VCaP (cell line): ENCODE data around the gene SHQ1.
"Not testable (repeated sequence)": the region's sequence is repeated elsewhere in the genome, so short reads cannot be mapped to it uniquely, and the experiment has no call there.

ENCODE experiments used
- H3K27ac ChIP-seq: fragments of 450-650 bp; 2 replicates; pipeline ENCODE4 v1.5.1; 2017
- CTCF ChIP-seq: fragments of 450-650 bp; conservative IDR thresholded peaks from 2 replicates; pipeline ENCODE4 v1.5.1; 2017; ENCODE audit warnings: mild to moderate bottlenecking, moderate library complexity

Gene SHQ1

GRCh38 chr3:72721683-72722381 lies 126.4 kb downstream of the SHQ1 start:
- TF ChIP-seq CTCF, result no peak
- peak overlapping the region; percentile 73 for H3K27ac ChIP-seq

DNA sequence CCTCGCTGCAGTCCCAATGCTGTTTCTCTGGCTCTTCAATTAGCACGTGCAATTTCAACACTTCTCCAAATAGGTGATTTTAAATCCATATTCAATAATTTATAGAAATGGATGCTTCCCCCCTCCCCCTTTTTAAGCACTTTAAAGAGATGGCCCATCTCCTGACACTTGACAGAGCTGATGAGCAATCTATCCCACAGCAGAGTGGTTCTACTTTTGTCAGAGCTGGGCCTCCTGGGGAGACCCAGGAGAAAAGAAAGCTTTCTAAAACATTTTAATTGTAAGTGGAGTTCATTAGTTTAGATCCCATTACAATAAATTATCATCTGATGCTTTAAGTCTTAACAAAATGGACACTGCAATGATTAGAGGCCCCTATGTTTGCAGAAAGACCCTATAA lies 127.7 kb downstream of the SHQ1 start:
- H3K27ac ChIP-seq, result no peak overlapping the region
- TF ChIP-seq CTCF, result no peak

- no peak for TF ChIP-seq CTCF
- no peak overlapping the region for H3K27ac ChIP-seq
Measured at GRCh38 chr3:72719137-72719536, 129.1 kb downstream of the SHQ1 start.

GRCh38 chr3:72714135-72714534 lies 134.1 kb downstream of the SHQ1 start:
- H3K27ac ChIP-seq, result not testable (repeated sequence)

- H3K27ac ChIP-seq, result not testable (repeated sequence)
Measured at GRCh38 chr3:72710471-72710870, 137.8 kb downstream of the SHQ1 start.

DNA sequence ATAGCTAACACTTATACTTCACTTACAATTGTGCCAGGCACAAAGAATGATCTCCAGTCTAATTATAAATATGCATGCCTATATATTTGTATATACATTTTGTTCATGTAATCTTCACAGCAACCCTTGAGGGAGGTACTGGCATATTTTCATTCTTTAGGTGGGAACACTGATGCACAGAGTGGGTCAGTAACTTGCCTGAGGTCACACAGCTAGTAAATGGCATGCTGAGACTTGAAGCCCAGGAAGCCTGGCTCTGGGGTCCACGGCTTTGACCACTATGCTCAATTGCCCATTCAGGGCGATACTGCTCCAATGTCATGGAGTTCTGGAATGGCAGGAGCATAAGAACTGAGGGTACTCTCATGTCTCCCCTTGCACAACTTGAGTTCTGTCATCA lies 139.8 kb downstream of the SHQ1 start:
- no peak overlapping the region for H3K27ac ChIP-seq
- TF ChIP-seq CTCF, result no peak

DNA sequence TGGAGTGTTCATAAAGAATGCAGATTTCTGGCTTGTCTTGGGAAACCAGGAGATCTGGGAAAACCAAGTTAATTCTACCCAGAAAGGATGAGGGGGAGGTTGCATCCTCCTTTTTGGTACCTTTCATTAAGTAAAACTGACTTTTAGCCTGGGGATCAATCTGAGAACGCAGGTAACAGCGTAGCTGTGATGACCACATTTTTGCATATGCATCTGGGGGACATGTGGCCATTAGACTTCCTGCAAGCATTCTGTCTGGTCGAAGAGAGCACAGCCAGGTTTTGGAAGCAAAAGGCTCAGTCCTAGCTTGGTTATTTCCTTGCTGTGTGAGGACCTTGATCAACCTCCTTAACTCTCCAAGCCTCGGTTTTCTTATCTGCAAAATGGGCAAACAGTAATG lies 145.2 kb downstream of the SHQ1 start:
- no peak for TF ChIP-seq CTCF
- H3K27ac ChIP-seq, result no peak overlapping the region

DNA sequence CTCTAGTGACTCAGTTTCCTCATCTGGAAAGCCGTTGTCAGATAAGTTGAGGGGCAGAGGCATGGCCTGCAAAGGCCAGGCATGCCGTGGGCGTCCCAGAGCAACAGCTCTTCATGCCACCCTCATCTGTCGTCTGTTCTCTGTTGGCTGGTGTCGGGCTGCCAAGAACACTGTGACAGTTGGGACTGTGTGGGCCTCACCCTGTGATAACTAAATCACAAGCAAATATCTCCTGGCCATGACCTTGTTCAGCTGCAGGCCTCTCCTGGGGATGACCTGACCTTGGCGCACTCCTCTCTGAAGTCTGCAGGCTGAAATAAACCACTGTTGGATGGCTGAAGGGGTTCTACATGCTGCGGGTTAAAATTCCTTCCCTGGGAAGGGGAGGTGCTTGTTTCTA lies 145.9 kb downstream of the SHQ1 start:
- no peak for TF ChIP-seq CTCF
- no peak overlapping the region for H3K27ac ChIP-seq

- TF ChIP-seq CTCF, result no peak
- H3K27ac ChIP-seq, result no peak overlapping the region
Measured at GRCh38 chr3:72700106-72700505, 148.1 kb downstream of the SHQ1 start.
